Epithelial cell of prostate (primary cell): ENCODE measurements around the gene POU2F1.

Experiments
- DNase-seq: peaks from one replicate; pipeline ENCODE4 v3.0.0-alpha.2; 2011; ENCODE audit warnings: low read depth, low spot score
- H3K27ac ChIP-seq: fragments of 450-650 bp; 2 replicates; pipeline ENCODE4 v1.5.1; 2017; ENCODE audit warnings: mild to moderate bottlenecking

Gene POU2F1

DNA sequence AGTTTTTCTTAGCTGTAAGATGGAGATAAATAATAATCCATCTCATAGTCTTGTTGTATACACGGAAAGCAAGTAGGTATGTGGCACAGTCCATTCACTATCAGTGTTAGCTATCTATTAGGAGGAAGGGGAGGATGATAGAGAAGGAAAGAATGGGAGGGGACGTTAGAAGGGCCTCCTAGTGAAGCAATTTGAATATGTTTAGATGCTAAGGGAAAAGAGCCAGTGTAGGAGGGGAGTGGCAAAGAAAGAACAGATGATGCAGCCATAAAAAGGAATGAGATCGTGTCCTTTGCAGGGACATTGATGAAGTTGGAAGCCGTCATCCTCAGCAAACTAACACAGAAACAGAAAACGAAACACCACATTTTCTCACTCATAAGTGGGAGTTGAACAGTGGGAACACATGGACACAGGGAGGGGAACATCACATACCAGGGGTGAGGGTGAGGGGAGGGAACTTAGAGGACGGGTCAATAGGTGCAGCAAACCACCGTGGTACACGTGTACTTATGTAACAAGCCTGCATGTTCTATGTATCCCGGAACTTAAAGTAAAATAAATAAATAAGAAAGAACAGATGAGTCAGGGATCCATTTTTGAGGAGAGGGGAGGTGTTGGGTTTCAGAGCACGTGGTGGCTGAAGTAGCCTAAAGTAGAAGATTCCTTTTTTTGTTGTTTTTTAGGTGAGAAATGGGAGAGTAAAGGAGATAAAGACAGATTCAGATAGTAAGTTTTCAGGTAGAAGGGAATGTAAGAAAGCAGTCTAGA lies 124.1 kb downstream of the POU2F1 start:
- no peak overlapping the region for H3K27ac ChIP-seq
- DNase-seq: no peak

- no peak overlapping the region for H3K27ac ChIP-seq
- DNase-seq: no peak
Measured at GRCh38 chr1:167345386-167345733, 124.7 kb downstream of the POU2F1 start.

DNA sequence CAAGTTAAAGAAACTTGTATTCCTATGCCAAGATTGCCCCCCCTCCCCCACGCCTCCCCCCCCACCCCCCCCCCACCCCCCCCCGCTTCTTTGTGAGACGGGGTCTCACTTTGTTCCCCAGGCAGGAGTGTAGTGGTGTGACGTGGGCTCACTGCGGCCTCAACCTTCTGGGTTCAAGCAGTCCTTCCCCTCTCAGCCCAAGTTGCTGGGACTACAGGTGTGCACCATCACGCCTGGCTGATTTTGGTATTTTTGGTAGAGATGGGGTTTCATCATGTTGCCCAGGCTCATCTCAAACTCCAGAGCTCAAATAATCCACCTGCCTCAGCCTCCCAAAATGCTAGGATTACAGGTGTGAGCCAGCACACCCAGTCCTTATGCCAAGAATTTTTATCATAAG lies 136.6 kb downstream of the POU2F1 start:
- H3K27ac ChIP-seq: no peak overlapping the region
- DNase-seq: no peak

GRCh38 chr1:167359295-167359694 lies 138.6 kb downstream of the POU2F1 start:
- no peak for DNase-seq
- no peak overlapping the region for H3K27ac ChIP-seq

DNA sequence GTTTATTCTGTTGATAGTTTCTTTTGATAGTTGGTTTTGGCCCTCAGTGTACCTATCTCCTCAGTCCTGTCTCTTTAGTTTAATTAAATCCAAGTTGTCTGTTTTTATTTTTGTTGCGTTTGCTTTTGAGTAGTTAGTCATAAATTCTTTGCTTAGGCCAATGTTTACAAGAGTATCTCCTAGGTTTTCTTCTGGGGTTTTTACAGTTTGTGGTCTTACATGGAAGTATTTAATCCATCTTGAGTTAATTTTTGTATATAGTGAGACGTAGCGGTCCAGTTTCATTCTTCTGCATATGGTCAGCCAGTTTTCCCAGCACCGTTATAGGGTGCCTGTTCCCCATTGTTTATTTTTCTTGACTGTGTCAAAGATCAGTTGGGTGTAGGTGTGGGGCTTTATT lies 139.4 kb downstream of the POU2F1 start:
- H3K27ac ChIP-seq: no peak overlapping the region
- no peak for DNase-seq

DNA sequence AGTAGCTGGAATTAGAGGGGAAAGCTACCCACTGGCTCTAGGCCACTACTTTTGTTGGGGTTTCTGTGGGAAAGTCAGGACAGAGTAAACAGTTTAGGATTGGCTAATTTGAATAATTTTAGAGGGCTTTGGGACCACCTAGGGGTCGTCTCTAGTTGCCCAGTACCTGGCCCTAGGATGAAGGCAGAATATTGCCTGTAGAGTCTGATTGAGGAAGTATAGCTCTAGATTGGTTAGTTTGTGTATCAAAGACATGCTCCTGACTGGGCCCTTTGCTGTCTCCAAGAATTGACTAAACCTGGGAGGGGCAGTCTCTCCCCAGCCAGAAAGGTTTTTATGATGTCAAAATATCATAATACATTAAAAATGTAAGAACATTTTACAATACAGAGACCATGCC lies 142.0 kb downstream of the POU2F1 start:
- no peak overlapping the region for H3K27ac ChIP-seq
- DNase-seq: no peak

DNA sequence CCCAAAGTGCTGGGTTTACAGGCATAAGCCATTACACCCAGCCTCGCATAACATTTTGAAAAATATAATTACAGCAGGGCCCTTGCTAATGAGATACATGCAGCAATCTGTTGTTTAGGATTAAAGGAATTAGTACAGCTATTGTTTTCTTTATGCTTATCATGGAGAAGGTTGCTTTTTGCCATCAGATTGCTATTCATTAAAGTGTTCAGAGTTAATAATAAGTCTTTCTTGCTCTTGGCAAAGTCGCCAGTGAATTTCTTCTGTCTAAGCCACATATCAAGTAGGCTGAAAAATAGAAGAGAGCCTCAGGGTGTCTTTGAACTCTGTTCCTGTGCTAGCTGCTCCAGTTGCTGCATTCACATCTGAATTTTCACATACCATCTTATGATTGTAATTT lies 144.1 kb downstream of the POU2F1 start:
- no peak overlapping the region for H3K27ac ChIP-seq
- no peak for DNase-seq

GRCh38 chr1:167365360-167365759 lies 144.7 kb downstream of the POU2F1 start:
- no peak overlapping the region for H3K27ac ChIP-seq

GRCh38 chr1:167367705-167368104 lies 147.0 kb downstream of the POU2F1 start:
- no peak for DNase-seq
- no peak overlapping the region for H3K27ac ChIP-seq

More at GRCh38 chr1:167365360-167365759, 144.7 kb downstream of the POU2F1 start:
- DNase-seq: no peak

DNA sequence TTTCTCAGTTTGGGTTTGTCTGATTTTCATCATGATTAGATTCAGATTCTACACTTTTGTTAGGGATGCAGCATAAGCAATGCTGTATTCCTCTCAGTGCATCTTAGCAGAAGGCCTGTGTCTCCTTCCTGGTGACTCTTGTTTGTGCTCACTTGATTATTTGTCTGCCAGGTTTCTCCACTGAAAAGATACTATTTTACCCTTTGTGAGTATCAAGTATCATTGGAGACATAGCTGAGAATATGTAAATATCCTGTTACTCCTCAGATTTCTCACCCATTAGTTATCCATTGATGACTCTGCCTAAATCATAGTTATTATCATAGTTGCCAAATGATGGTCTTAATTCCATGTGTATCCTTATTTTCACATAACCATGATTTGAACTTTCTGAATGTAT lies 148.5 kb downstream of the POU2F1 start:
- no peak for DNase-seq
- H3K27ac ChIP-seq: no peak overlapping the region

GRCh38 chr1:167369933-167370332 lies 149.2 kb downstream of the POU2F1 start:
- no peak overlapping the region for H3K27ac ChIP-seq
- peak; percentile 12 for DNase-seq

- H3K27ac ChIP-seq: no peak overlapping the region
- DNase-seq: no peak
Measured at GRCh38 chr1:167371030-167371429, 150.3 kb downstream of the POU2F1 start.

DNA sequence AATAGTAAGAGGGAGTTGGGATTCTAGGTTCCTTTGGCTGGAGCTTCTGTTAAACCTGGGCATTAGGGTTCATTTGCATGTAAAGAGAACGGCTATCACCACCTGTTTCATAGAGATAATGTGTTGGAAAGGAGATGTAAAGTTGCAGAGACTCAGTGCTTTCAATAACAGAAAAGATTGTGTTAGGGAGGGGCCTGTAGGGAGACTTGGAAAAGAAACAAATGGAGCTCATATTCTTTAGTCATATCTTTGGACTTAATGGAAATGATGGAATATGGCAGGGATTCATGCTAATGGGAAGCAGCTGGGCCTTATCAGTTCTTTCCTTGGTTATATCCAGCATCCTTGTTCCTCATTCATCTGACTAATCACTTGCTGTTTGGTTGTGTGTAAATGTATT lies 152.7 kb downstream of the POU2F1 start:
- H3K27ac ChIP-seq: no peak overlapping the region
- DNase-seq: no peak

DNA sequence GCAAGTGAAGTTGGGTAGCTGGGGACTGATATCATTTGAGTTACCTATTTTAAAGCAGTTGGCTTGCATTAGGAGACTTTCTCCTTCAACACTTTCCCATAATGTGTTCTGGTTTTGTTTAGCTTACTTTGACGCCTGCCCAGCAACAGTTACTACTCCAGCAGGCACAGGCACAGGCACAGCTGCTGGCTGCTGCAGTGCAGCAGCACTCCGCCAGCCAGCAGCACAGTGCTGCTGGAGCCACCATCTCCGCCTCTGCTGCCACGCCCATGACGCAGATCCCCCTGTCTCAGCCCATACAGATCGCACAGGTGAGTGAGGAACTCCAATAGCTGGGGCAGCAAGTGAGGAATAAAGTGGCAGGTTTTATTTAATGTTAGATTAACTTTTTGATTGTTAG lies 153.3 kb downstream of the POU2F1 start:
- no peak overlapping the region for H3K27ac ChIP-seq

DNA sequence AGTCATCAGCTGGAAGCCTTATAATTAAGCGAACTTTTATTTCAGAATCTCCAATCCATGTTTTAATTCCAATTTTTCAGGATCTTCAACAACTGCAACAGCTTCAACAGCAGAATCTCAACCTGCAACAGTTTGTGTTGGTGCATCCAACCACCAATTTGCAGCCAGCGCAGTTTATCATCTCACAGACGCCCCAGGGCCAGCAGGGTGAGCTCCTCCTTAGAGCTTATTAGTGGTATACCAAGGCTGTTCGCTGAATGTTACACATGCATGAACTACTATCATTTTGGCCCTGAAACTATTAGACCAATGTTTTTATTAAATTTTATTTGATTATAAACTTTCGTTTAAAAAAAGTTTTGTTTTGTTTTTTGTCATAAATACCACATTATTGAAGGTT lies 155.3 kb downstream of the POU2F1 start:
- DNase-seq: no peak

More for the DNA sequence above, 153.3 kb downstream of the POU2F1 start:
- no peak for DNase-seq

GRCh38 chr1:167387251-167387910 lies 166.7 kb downstream of the POU2F1 start:
- H3K27ac ChIP-seq: no peak overlapping the region
- DNase-seq: no peak

More for the DNA sequence above, 155.3 kb downstream of the POU2F1 start:
- H3K27ac ChIP-seq: no peak overlapping the region

- DNase-seq: no peak
- H3K27ac ChIP-seq: no peak overlapping the region
Measured at GRCh38 chr1:167388976-167389375, 168.3 kb downstream of the POU2F1 start.

- H3K27ac ChIP-seq: no peak overlapping the region
- no peak for DNase-seq
Measured at GRCh38 chr1:167392200-167392696, 171.6 kb downstream of the POU2F1 start.

DNA sequence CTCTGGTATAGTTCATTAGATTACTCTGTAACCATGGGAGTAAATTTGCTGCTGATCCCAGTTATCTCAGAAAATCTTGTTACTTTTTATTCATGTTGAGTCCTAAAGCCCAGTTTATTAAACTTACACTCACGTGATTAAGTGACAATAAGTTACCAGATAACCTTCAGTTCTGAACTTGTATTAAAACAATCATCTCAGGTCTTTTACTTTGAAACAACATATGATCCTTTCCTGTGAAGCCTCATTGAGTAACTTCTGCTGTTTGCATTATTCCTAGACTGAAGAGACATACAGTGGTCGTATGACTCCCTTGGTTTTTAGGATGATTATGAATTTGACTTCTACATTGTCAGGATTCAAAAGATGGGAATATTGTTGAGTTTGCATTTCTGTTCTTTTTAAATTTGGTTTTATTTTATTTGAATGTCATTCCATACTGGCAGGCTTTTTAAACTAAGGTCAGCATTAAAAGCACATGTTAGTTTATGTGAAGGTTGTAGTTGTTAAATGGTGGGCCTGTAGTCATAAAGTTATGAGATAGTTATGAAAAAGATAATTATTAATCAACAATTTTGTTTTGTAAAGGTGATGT lies 179.8 kb downstream of the POU2F1 start:
- H3K27ac ChIP-seq: no peak overlapping the region
- no peak for DNase-seq

DNA sequence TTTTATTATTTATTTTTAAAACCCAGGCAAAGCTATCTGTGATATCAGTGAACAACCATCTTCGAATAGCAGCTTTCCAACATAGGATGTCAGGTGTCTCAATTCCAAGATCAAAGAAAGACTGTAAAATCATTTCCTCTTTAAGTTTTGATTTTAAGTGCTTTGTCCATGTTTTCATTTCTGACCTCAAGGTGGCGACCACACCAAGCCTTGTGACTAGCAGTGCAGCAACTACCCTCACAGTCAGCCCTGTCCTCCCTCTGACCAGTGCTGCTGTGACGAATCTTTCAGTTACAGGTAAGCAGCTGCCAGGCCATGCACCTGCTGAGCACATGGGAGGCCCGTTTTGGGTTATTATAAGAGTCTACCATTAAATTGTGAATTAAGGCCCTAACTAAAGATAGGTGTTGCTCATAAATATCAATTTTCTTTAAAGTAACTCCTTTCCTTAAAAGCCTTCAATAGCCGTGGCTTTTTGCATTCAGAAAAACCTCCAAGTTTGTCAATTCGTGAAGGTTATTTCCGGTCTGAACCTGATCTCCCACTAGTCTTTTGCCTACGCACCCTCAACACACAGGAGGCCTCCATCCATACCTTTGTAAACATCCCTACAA lies 180.7 kb downstream of the POU2F1 start:
- peak; percentile 24 for DNase-seq
- no peak overlapping the region for H3K27ac ChIP-seq
